GM21717 (cell line): ENCODE measurements around the gene SLC9A9.
A peak's percentile ranks its signal among the peaks of the same experiment; 100 is the strongest.

Experiments used
- ATAC-seq: cut with Tn5 transposase; IDR thresholded peaks from one replicate; pipeline ENCODE4 v1.9.1; 2021; ENCODE audit warnings: mild to moderate bottlenecking, moderate library complexity; ENCODE audit not compliant: unreplicated experiment

The SLC9A9 gene

GRCh38 chr3:143343944-143344343, 504.3 kb downstream of the SLC9A9 start:
- no peak for ATAC-seq

DNA sequence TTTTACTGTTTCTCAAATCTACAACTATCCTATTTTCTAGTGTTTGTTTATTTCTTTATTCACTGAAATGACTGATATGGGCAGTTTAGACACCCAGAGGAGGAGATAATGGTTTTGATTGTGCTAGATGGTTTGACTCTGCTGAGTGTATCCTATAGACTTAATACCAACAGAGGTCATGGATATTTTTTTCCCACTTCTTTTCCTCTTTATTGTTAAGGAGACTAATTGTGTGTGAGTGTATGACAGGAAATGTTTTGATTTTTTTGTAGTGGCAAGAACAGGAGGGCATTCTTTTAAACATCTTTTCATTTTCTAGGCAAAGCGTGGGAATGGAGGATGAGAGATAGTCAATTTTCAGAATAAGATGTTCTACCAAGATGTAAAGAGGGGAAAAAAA, 505.2 kb downstream of the SLC9A9 start:
- no peak for ATAC-seq

DNA sequence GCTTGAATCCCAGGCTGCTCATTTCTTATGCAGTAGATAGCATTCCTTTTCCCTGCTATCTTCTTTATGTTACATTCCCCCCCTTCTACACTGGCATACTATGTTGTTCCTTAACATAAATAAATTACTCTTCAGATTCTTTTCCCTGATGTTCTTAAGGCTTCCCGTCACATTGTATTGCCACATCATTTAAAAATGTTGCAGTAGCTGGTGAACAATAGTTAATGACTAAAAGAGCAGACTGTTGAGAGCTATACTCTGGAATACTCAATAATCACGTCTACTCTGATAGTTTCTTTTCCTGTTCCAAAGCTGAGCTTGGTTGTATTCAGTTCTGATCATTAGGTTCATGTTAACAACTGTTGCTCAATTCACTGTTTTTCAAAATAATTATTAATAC, 508.8 kb downstream of the SLC9A9 start:
- no peak for ATAC-seq

- no peak for ATAC-seq
Observed at GRCh38 chr3:143337387-143337786, 510.9 kb downstream of the SLC9A9 start.

DNA sequence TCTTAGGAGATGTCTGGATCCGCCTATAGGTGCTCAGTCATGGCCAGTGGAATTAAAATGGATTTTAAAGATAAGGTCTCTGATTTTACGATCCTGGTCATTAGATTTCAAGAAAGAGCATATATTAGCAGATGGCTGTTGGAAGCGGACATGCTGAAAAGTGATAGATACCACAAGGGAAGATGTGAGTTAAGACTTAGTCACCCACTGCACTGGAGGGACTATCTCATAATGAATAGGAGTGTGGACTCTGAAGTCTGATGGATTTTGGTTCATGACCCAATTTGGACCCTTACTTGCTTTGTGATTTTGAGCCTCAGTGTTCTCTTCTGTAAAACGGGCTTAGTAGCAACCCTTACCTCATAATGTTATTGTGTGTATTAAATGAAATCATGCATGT, 514.0 kb downstream of the SLC9A9 start:
- no peak for ATAC-seq

- no peak for ATAC-seq
Observed at GRCh38 chr3:143333367-143333766, 514.9 kb downstream of the SLC9A9 start.

DNA sequence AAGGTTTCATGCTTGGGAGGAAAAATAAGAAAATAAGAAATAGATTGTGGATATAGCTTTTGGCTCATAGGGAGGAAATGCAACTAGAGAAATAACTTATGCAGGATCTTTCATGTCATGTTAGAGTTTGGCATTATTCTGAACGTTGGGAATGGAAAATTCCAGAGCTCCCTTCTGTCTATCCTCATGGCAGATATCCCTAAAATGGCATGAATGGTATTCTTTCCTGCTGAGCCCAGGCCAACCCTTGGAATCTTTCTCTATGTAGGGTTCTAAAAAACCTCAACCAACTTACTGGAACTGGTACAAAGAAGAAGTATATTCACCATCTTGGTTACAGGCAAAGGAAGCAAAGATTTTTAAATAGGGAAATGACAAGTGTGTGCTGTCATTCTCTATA, 516.2 kb downstream of the SLC9A9 start:
- ATAC-seq = no peak

GRCh38 chr3:143331350-143331749, 516.9 kb downstream of the SLC9A9 start:
- no peak for ATAC-seq

DNA sequence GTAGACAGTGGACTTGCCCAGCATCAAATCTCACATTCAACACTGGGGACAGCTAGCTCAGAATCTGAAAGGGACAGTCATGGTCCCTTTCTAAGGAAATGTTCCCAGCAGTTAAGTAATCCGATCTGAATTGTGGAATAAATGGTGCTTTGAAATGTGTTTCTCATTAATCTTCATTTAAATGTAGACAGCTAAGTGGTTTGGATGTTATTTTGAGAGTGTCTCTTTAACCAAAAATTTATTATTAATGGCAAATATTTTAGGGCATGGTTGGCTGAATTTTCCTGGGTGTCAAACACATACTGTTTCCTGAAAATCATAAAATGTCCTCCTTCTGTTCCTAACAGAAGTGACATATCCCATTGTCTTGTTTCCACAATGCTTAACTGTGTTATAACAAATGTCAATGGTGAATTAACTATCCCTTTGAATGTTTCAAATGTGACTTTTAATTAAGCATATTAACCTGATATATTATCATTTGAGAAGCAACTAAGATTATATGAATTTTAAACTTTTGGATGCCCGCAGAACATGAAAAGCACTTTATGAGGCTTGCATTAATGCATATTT, 517.9 kb downstream of the SLC9A9 start:
- no peak for ATAC-seq

DNA sequence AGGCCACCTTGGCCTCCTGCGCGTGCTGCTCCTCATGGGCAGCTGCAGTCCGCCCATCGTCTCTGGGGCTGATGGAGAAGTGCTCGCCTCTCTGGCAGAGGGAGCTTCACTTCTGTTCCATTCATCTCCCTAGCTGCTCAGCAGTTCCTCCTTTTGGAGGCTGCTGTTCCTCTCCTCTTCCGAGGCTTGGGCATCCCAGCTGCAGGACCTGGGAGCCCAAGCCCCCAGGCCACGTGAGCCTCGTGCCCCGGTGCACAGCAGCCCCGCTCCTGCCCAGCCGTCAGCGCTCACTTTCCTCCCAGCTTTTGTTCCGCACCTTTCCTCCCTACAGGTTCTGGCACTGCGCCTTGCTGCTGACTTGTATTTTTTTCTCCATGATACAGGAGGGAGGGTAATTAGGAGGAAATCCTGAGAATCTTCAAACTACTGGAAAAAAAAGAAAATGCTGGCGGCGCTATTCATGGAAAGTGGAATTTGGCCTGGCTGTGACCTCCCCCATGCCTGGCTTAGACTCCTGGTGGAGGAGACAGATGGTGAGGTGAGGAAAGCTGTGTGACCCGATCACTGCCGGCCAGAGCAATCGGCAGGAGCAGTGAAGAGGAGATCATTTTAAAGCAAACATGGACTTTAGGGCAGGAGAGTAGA, 518.6 kb downstream of the SLC9A9 start:
- ATAC-seq = no peak

- ATAC-seq = no peak
Observed at GRCh38 chr3:143328451-143328850, 519.8 kb downstream of the SLC9A9 start.

GRCh38 chr3:143326983-143327778, 521.1 kb downstream of the SLC9A9 start:
- no peak for ATAC-seq

DNA sequence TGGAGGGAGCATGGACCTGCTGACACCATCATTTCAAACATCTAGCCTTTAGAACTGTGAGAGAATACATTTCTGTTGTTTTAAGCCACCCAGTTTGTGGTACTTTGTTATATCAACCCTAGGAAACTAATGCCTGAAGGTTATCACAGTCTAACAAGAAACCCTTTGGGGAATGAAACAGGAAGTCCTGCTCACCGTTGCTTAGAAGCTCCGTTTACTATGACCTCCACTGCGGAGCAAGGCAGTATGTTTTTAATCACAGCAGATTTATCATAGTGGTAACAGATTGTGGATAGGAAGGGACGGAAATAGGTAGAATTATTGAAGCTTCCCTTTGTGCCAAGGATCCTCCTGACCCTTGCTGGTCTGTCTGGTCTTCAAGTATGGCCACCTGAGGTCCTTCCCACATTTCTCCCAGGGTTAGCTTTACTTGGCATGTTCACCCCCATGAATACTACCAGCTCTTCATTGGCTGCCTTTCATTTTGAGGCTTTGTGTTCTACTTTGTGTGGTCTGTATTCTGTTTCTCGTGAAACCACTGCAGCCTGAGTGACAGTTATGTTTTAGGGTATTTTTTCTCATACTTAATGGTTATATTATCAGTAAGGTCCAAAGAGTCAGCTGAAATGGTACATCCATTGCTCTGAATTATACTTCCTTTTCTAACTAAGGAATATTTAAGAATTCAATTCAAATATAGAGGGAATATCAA, 527.1 kb downstream of the SLC9A9 start:
- ATAC-seq = no peak

GRCh38 chr3:143315766-143316165, 532.5 kb downstream of the SLC9A9 start:
- no peak for ATAC-seq

DNA sequence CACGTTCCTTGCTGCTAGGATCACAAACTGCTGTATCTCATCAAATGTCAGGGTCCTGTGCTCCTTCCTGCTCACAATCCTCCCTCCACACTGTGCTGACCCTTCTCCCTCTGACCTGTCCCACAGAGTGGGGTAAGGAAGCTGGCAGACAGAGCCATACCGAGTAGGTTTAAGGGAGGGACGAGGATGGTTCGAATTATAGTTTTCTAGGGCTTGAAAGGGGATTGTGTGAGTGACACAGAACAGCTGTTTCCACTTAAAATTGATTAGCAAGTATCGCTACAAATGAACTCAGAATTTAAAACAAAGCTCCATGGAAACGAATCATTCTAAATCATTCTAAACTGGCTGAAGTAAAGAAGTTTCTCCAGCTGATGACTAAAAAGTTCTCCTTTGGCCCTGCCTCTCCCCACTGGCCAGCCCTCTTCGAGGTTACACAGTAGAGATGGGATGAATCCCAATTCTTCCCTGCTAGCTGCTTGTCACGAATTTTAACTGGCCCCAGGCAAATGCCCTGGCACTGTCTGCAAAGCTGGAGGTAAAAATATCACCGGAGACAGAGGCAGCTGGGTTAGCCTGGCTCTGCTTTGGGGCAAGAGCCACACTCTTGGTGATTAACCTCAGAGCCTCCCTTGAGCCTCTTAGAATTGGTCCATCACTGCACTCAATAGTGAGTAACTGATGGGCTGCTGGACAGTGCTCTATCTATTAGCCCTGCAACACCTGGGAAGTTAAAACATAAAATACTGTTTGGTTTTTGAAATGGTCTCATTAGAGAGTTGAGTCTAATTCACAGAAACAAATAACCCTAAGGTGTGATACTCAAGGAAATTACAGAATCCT, 533.8 kb downstream of the SLC9A9 start:
- no peak for ATAC-seq

DNA sequence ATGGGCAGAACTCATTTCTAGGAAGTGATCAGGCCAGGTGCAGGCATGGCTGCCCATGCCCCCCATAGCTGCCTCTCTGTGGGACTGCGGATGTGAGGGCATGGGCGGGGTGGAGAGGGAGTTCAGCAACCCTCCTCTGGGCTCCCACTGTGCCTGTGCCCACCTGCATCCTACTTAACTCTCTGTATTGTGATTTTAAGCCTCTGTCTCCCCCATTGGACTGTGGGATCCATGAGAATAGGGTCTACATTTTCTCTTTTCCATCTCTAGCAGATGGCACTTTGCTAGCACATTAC, 534.4 kb downstream of the SLC9A9 start:
- no peak for ATAC-seq

DNA sequence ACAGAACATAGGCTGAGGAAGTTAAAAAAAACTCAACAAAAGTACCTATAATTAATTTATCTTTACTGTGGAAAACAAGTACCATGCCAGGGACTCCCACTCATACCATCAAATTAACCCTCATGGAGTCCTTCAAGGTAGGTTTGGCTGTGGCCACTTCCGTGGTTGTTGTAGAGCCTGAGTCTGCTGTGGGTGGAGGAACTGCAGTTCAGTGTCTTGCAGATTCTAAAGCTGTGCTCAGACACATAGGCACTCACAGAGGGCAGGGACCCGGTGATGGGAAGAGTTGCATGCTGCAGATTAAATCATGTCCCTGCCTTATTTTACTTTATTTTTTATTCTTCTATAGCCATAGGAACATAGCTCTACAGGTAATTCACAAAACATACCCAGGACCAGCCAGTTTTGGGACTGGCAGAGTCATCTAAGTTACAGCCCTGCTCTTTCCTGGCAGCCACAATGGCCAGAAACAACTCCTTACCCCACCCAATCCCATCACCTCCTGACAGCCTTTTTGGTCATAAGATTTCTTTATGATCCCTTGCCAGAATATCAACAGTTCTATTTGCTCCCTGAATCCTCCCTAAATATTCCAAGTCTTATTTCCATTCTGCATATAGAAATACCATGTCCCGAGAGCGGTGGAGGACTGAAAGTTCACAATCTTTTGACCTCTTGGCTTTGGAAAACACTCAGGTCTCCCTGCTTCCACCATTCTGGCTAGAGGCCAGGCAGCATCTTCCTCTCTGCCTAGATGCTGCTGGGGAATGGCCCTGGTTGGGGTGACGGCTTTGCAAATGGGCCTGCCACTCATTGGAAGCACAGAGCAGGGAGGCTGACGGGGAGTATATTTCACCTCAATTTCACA, 535.0 kb downstream of the SLC9A9 start:
- no peak for ATAC-seq

- ATAC-seq = no peak
Observed at GRCh38 chr3:143311096-143311495, 537.2 kb downstream of the SLC9A9 start.

GRCh38 chr3:143309705-143310104, 538.6 kb downstream of the SLC9A9 start:
- ATAC-seq = no peak

DNA sequence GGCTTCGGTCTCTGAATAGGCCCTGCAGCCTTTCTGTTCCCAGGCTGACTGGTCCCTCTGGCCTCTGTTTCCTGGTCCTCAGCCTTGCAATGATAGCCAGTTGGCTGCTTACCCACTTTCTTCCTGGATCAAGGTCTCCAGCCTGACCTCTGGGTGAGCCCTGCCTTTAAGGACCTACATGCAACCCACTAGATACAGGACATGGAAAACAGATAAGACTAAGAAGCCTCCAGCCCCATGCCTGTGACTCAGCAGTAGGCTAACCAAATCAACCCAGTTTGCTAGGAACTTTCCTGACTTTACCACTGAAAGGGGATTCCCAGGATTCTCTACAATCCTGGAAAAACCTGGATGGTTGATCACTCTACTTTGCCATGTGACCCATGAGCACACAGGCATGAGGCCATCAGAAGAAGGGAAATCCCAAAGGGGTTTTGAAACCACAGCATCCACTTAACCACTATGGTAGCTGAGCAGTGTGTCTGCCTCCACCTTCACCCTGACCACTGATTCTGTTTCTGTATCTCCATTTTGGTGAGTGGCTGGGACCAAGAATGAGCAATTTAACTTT, 540.6 kb downstream of the SLC9A9 start:
- ATAC-seq = peak; percentile 69
